ENCODE results near the gene KDELR3. TPM values are rescaled to one million over a fixed set of nuclear protein-coding genes. Genes with fewer than 3 reads are reported as not detected.
A peak's percentile ranks its signal among the peaks of the same experiment; 100 is the strongest.

The KDELR3 gene
- total RNA-seq, 1 donor from 2014 or later, result 127 TPM

GRCh38 chr22:38451404-38451803 is 16.5 kb upstream of the KDELR3 start:
- no peak overlapping the region for H3K27ac Mint-ChIP-seq (ENCODE audit: unreplicated experiment)
- H3K27me3 Mint-ChIP-seq (ENCODE audit: low read depth), result peaks cover 24% of the 10 kb centered on the region
- H3K4me3 Mint-ChIP-seq (ENCODE audit: unreplicated experiment), result no peak overlapping the region
- peaks cover 5% of the 10 kb centered on the region for H3K4me1 Mint-ChIP-seq (ENCODE audit: low read depth)
- H3K36me3 Mint-ChIP-seq (ENCODE audit: low read depth), result no peaks in the 10 kb centered on the region
- H3K9me3 Mint-ChIP-seq (ENCODE audit: low read depth), result no peaks in the 10 kb centered on the region
- TF ChIP-seq CTCF (IDR thresholded peaks at IDR 0.05), result no peak
- DNase-seq (ENCODE audit: low spot score), result no peak

GRCh38 chr22:38451864-38452263 is 16.0 kb upstream of the KDELR3 start:
- Mint-ChIP-seq H3K27ac (ENCODE audit: unreplicated experiment) (no peak overlapping the region), H3K9me3 (ENCODE audit: low read depth) (no peaks in the 10 kb centered on the region), H3K36me3 (ENCODE audit: low read depth) (no peaks in the 10 kb centered on the region), H3K4me3 (ENCODE audit: unreplicated experiment) (no peak overlapping the region), H3K27me3 (ENCODE audit: low read depth) (peaks cover 29% of the 10 kb centered on the region), H3K4me1 (ENCODE audit: low read depth) (peaks cover 7% of the 10 kb centered on the region)
- no peak for TF ChIP-seq CTCF (IDR thresholded peaks at IDR 0.05)
- no peak for DNase-seq (ENCODE audit: low spot score)

DNA sequence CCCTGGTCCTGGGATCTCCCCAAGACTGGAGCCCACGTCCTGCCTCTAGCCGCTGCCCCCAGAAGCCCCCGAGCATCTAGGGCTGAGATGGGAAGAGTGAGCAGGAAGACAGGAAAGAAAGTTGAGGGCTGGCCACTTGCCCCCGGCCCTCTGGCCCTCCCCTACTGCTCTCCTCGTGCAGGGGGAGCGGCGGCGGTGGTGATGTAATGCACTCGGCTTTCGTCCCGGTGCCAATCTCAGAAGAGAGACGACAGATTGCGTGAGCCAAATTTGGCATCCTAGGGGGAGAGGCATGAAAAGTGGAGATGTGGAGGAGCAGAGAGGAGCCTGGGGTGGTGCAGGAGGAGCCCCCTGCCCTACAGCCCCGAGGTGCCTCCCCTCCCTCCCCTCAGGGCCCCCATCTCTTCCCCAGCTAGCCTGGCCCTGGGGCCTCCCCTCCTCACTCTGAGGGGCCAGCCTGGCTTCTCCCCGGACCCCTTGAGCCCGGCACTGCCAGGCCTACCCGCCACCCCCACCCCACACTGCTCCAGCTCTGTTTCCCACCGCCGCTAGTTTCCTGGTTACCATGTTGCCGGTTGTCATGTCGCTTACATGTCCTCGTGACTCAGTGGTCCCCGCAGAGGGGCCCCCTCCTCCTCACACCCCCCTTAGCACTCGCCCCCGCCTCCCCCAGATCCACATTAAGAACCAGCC is 15.4 kb upstream of the KDELR3 start:
- no peak for TF ChIP-seq CTCF (IDR thresholded peaks at IDR 0.05)
- no peaks in the 10 kb centered on the region for H3K36me3 Mint-ChIP-seq (ENCODE audit: low read depth)
- H3K9me3 Mint-ChIP-seq (ENCODE audit: low read depth), result no peaks in the 10 kb centered on the region
- no peak overlapping the region for H3K27ac Mint-ChIP-seq (ENCODE audit: unreplicated experiment)
- H3K27me3 Mint-ChIP-seq (ENCODE audit: low read depth), result peaks cover 33% of the 10 kb centered on the region
- DNase-seq (ENCODE audit: low spot score), result no peak
- H3K4me1 Mint-ChIP-seq (ENCODE audit: low read depth), result peaks cover 7% of the 10 kb centered on the region
- no peak overlapping the region for H3K4me3 Mint-ChIP-seq (ENCODE audit: unreplicated experiment)

DNA sequence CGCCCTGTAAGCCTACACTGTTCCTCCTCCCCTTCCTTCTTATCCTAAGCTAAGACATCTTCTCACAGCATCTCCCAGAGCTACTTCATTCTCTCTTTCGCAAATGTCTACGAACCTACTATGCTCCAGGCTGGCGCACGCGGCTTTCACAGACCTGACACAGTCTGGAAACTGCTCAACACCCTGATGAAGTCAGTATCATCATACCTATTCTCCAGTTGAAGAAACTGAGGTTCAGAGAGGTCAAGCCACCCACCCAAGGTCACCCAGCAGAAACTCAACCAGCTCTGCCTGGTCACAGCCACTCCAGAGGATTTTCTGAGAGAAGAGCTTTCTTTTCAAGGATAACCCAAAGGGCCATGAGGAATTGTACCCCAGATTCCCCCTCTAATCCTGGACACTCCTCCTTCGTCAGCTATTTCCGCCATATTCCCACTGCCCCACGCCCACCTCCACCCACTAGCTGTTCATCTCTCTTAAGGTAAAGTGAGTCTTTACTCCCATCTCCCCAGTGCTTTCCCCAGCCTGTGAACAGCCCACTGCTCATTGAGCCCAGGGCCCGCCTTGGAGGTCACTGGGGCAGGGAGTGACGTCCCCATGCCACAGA is 14.7 kb upstream of the KDELR3 start:
- no peak for DNase-seq (ENCODE audit: low spot score)
- Mint-ChIP-seq H3K36me3 (ENCODE audit: low read depth) (no peaks in the 10 kb centered on the region), H3K4me3 (ENCODE audit: unreplicated experiment) (no peak overlapping the region), H3K4me1 (ENCODE audit: low read depth) (peaks cover 7% of the 10 kb centered on the region), H3K27ac (ENCODE audit: unreplicated experiment) (no peak overlapping the region), H3K27me3 (ENCODE audit: low read depth) (peaks cover 34% of the 10 kb centered on the region), H3K9me3 (ENCODE audit: low read depth) (no peaks in the 10 kb centered on the region)
- no peak for TF ChIP-seq CTCF (IDR thresholded peaks at IDR 0.05)

GRCh38 chr22:38453996-38454352 is 13.9 kb upstream of the KDELR3 start:
- Mint-ChIP-seq H3K27me3 (ENCODE audit: low read depth) (peaks cover 34% of the 10 kb centered on the region), H3K27ac (ENCODE audit: unreplicated experiment) (no peak overlapping the region), H3K9me3 (ENCODE audit: low read depth) (no peaks in the 10 kb centered on the region), H3K4me3 (ENCODE audit: unreplicated experiment) (peak overlapping the region; percentile 60), H3K36me3 (ENCODE audit: low read depth) (no peaks in the 10 kb centered on the region), H3K4me1 (ENCODE audit: low read depth) (peaks cover 7% of the 10 kb centered on the region)
- no peak for TF ChIP-seq CTCF (IDR thresholded peaks at IDR 0.05)
- DNase-seq (ENCODE audit: low spot score), result no peak

Measured in chondrocyte (in vitro differentiated cells).